Heart left ventricle (tissue), 13 donors: ENCODE results near the gene ANK3.

ENCODE experiments used
- CTCF ChIP-seq, 12 donors: fragments of 200-600 bp; sonication (generic) in 4 of 12; IDR thresholded peaks; one replicate each; pipeline versions ENCODE4 v1.5.0 to v1.8.0; 2018 to 2022; ENCODE audit warnings: antibody characterized with exemption in 12 of 12, mild to moderate bottlenecking in 5 of 12
- POLR2A ChIP-seq, 2 donors: fragments of 450-650 bp; IDR thresholded peaks; one replicate each; pipeline ENCODE4 v1.6.1; 2017; ENCODE audit warnings: antibody characterized with exemption in 2 of 2, mild to moderate bottlenecking in 2 of 2, moderate library complexity in 2 of 2
- donor health status: ischemic (EF 13 %, LVEDD 7.1; RV severe dilation, severe dysfunction).
- donor health status: DM: no; HTN: yes; CAD: no.
- donor health status: DM: no; HTN: no; CAD: no.
- donor health status: ischemic (EF 25% LVEDD 6.9; RV normal size, moderate dysfunction).
- donor health status: ischemic (EF 25% LVEDD 5.7; RV mildly dilated, moderate dysfunction).
- donor health status: ischemic (EF 35%, LVEDD 5.7; RV mildly dilated, moderate dysfunction).
- donor health status: nonischemic (EF 11% LVEDD 7.7; RV severe dilation, severe dysfunction).
- donor health status: DM: yes; HTN: yes; CAD: no.
- donor health status: PGD.
- donor health status: ischemic (EF 29% LVEDD 5.4; RV normal size, mild dysfunction).
- donor health status: nonischemic (EF 23%, LVEDD 6.1; RV moderate dilation, normal function).

DNA sequence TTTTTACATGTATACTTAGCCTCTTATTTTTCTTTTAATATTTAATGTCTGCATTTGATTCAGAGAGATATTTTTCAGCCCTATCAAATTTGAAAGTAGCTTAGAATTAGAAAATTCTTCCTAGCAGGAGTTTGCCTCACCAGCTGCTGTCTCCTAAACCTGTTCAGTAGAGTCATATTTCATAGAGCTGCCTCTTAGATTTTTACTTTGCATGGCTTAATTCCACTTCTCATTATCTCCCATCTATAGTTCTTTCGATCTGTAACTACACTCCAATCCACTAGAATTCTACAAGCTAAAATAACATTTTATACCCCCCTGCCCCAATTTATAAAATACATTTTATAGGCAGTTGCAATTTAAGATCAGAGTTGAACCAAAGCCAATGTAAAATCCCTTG, 227.0 kb downstream of the ANK3 start:
- TF ChIP-seq POLR2A (IDR thresholded peaks at IDR 0.05): no peak
- TF ChIP-seq CTCF (IDR thresholded peaks at IDR 0.05): no peak
